ENCODE data around the gene GALNT17.

The GALNT17 gene

GRCh38 chr7:71511361-71511807 lies 379.4 kb downstream of the GALNT17 start:
- no peak for DNase-seq

GRCh38 chr7:71517940-71518699 lies 386.2 kb downstream of the GALNT17 start:
- no peak for DNase-seq

- DNase-seq, result no peak
Measured at GRCh38 chr7:71518880-71519279, 386.9 kb downstream of the GALNT17 start.

- DNase-seq, result no peak
Measured at GRCh38 chr7:71521506-71521905, 389.6 kb downstream of the GALNT17 start.

GRCh38 chr7:71526106-71526505 lies 394.2 kb downstream of the GALNT17 start:
- no peak for DNase-seq

GRCh38 chr7:71527213-71527612 lies 395.3 kb downstream of the GALNT17 start:
- DNase-seq, result no peak

GRCh38 chr7:71535616-71536015 lies 403.7 kb downstream of the GALNT17 start:
- DNase-seq, result no peak

GRCh38 chr7:71538210-71538609 lies 406.3 kb downstream of the GALNT17 start:
- no peak for DNase-seq

GRCh38 chr7:71539615-71540014 lies 407.7 kb downstream of the GALNT17 start:
- DNase-seq, result no peak

- DNase-seq, result no peak
Measured at GRCh38 chr7:71541707-71542353, 409.9 kb downstream of the GALNT17 start.

GRCh38 chr7:71543396-71543795 lies 411.5 kb downstream of the GALNT17 start:
- DNase-seq, result no peak

- no peak for DNase-seq
Measured at GRCh38 chr7:71544816-71545215, 412.9 kb downstream of the GALNT17 start.

GRCh38 chr7:71547426-71547825 lies 415.5 kb downstream of the GALNT17 start:
- no peak for DNase-seq

GRCh38 chr7:71548746-71549145 lies 416.8 kb downstream of the GALNT17 start:
- no peak for DNase-seq

GRCh38 chr7:71553306-71553705 lies 421.4 kb downstream of the GALNT17 start:
- DNase-seq, result no peak

GRCh38 chr7:71555758-71556157 lies 423.8 kb downstream of the GALNT17 start:
- DNase-seq, result no peak

- DNase-seq, result no peak
Measured at GRCh38 chr7:71558806-71559613, 427.1 kb downstream of the GALNT17 start.

GRCh38 chr7:71560354-71560995 lies 428.5 kb downstream of the GALNT17 start:
- no peak for DNase-seq

- DNase-seq, result no peak
Measured at GRCh38 chr7:71563276-71563675, 431.3 kb downstream of the GALNT17 start.

- DNase-seq, result no peak
Measured at GRCh38 chr7:71566376-71566775, 434.4 kb downstream of the GALNT17 start.

- DNase-seq, result no peak
Measured at GRCh38 chr7:71566991-71567390, 435.0 kb downstream of the GALNT17 start.

GRCh38 chr7:71574153-71574860 lies 442.4 kb downstream of the GALNT17 start:
- no peak for DNase-seq
